Measurements from ENCODE around the gene KCNMA1. TPM values are rescaled to one million over a fixed set of nuclear protein-coding genes. Genes with fewer than 3 reads are reported as not detected.

KCNMA1 gene
- total RNA-seq, 1 experiment from 2014 or later = 0.49 TPM

- intact Hi-C loops (cut with micrococcal nuclease) = no loop called here
- no peak for TF ChIP-seq FOSL1 (IDR thresholded peaks at IDR 0.05; ENCODE audit: low read depth)
- no peak for TF ChIP-seq SP1 (IDR thresholded peaks at IDR 0.05; ENCODE audit: low read depth)
- no peak for TF ChIP-seq POLR2A (IDR thresholded peaks at IDR 0.05; ENCODE audit: borderline replicate concordance, extremely low read depth, insufficient read depth, insufficient read length)
- TF ChIP-seq MAX (IDR thresholded peaks at IDR 0.05) = no peak
- no peak for TF ChIP-seq CTCF (IDR thresholded peaks at IDR 0.05 in 2 of 3, conservative IDR thresholded peaks at IDR 0.05 in 1 of 3; ENCODE audit: borderline replicate concordance in 1 of 3, insufficient read depth in 1 of 3, low read depth in 2 of 3, low read length in 2 of 3)
- TF ChIP-seq ZFX (IDR thresholded peaks at IDR 0.05) = no peak
- TF ChIP-seq ELF1 (IDR thresholded peaks at IDR 0.05; ENCODE audit: borderline replicate concordance, low read depth) = no peak
- TF ChIP-seq ZNF274 (IDR thresholded peaks at IDR 0.05; ENCODE audit: low read depth, low read length) = no peak
- TF ChIP-seq CBX3 (IDR thresholded peaks at IDR 0.05; ENCODE audit: low read depth) = no peak
- no peak for TF ChIP-seq SRF (IDR thresholded peaks at IDR 0.05; ENCODE audit: low read depth)
- TF ChIP-seq EZH2 (IDR thresholded peaks at IDR 0.05) = no peak
- TF ChIP-seq ATF3 (IDR thresholded peaks at IDR 0.05) = no peak
- TF ChIP-seq CEBPB (IDR thresholded peaks at IDR 0.05; ENCODE audit: low read depth) = no peak
- ChIA-PET RAD21 (ENCODE audit: low non-redundant PET in 1 of 2, low total read pairs in 2 of 2, uncharacterized antibody in 2 of 2, unreplicated experiment in 2 of 2) (no interaction called here), CTCF (no interaction called here), POLR2A (no interaction called here)
- no peak for ATAC-seq
- no peaks in the 10 kb centered on the region for H4K20me1 ChIP-seq (ENCODE audit: insufficient read depth)
- H3K36me3 ChIP-seq (ENCODE audit: control insufficient read depth in 1 of 2, insufficient read depth in 2 of 2, low read length in 2 of 2) = no peaks in the 10 kb centered on the region
- H3K4me3 ChIP-seq (replicated peaks in 1 of 2; ENCODE audit: low read depth in 1 of 2, low read length in 2 of 2) = no peak overlapping the region
- no peak overlapping the region for H3K4me2 ChIP-seq (ENCODE audit: low read length)
- H3K27ac ChIP-seq (ENCODE audit: low read depth, low read length) = no peak overlapping the region
- no peaks in the 10 kb centered on the region for H3K79me2 ChIP-seq (ENCODE audit: insufficient read depth, low read length)
- no peaks in the 10 kb centered on the region for H3K9me2 ChIP-seq (ENCODE audit: insufficient read depth)
- H3K9ac ChIP-seq (ENCODE audit: low read length) = no peak overlapping the region
- no peak overlapping the region for H2AFZ ChIP-seq (ENCODE audit: low read depth, low read length, poor library complexity, severe bottlenecking)
- no peaks in the 10 kb centered on the region; a peak in 1 of 4 replicates for H3K4me1 ChIP-seq (ENCODE audit: control insufficient read depth in 1 of 2, insufficient read depth in 2 of 2, low read length in 2 of 2)
- no peak for DNase-seq (ENCODE audit: low read depth, low spot score)
- H3K27me3 ChIP-seq (ENCODE audit: insufficient read depth, low read length) = peaks cover 16% of the 10 kb centered on the region; the same call in 1 of the 2 replicates
- BruUV-seq (replicated peaks) = no TSS peak
- no peaks in the 10 kb centered on the region for H3K9me3 ChIP-seq (ENCODE audit: control insufficient read depth in 1 of 2, insufficient read depth in 1 of 2, low read depth in 1 of 2, low read length in 2 of 2)
These were observed 33.3 kb upstream of the KCNMA1 start for GRCh38 chr10:77670817-77671443.

All from HCT116 (cell line).